Testis (tissue), 2 donors: ENCODE results near the gene GMCL2.

Experiments
- POLR2A ChIP-seq: fragments of 450-650 bp; IDR thresholded peaks from one replicate; pipeline ENCODE4 v1.6.1; 2017; ENCODE audit warnings: antibody characterized with exemption, mild to moderate bottlenecking, moderate library complexity
- TF ChIP-seq, protein P1 (sequence below), 3 experiments: fragments of 450-650 bp in 2 of 3; fragments of 200-600 bp in 1 of 3; sonication (generic) in 1 of 3; IDR thresholded peaks; one replicate each; pipeline ENCODE4 v1.5.1; 2016 to 2019; ENCODE audit warnings: antibody characterized with exemption in 3 of 3, mild to moderate bottlenecking in 2 of 3, moderate library complexity in 1 of 3

DNA sequence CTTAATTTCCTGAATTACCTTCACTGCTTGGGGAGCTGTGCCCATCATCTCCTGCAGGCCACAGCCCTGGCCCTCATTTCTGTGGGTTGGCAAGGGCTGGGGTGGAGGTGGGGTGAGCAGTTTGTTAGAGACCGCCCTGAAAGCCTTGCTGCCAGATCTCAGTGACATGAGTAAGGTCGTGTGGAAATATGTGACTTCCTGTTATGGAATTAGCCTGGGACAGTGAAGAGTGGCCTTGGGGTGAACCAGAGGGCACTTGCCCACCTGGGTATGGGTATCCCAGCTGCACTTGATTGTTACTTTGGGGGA lies 14.7 kb upstream of the GMCL2 start:
- TF ChIP-seq, protein P1, sequence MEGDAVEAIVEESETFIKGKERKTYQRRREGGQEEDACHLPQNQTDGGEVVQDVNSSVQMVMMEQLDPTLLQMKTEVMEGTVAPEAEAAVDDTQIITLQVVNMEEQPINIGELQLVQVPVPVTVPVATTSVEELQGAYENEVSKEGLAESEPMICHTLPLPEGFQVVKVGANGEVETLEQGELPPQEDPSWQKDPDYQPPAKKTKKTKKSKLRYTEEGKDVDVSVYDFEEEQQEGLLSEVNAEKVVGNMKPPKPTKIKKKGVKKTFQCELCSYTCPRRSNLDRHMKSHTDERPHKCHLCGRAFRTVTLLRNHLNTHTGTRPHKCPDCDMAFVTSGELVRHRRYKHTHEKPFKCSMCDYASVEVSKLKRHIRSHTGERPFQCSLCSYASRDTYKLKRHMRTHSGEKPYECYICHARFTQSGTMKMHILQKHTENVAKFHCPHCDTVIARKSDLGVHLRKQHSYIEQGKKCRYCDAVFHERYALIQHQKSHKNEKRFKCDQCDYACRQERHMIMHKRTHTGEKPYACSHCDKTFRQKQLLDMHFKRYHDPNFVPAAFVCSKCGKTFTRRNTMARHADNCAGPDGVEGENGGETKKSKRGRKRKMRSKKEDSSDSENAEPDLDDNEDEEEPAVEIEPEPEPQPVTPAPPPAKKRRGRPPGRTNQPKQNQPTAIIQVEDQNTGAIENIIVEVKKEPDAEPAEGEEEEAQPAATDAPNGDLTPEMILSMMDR (IDR thresholded peaks at IDR 0.05), result no peak
- TF ChIP-seq POLR2A, result no peak
